GM12878 (cell line): ENCODE measurements around the gene ATAD3A. TPM values are rescaled to one million over a fixed set of nuclear protein-coding genes. Genes with fewer than 3 reads are reported as not detected.

Experiments
- KDM1A ChIP-seq: fragments of 200-600 bp; sonication (generic); IDR thresholded peaks from 2 replicates; pipeline ENCODE4 v1.6.1; 2016; ENCODE audit warnings: borderline replicate concordance
- MTA3 ChIP-seq: IDR thresholded peaks from 2 replicates; pipeline ENCODE4 v1.6.1; 2012; ENCODE audit warnings: low read length, inconsistent platforms, borderline replicate concordance
- NFXL1 ChIP-seq: fragments of 450-650 bp; IDR thresholded peaks from 2 replicates; pipeline ENCODE4 v1.6.1; 2017; ENCODE audit warnings: antibody characterized with exemption, mild to moderate bottlenecking, borderline replicate concordance
- PAX5 ChIP-seq: IDR thresholded peaks from 2 replicates; pipeline ENCODE4 v1.6.1; 2011; ENCODE audit warnings: low read depth, low read length, borderline replicate concordance
- POLR2A ChIP-seq: IDR thresholded peaks from 2 replicates; pipeline ENCODE4 v1.6.1; 2011; ENCODE audit warnings: low read depth, mild to moderate bottlenecking, low read length
- POLR2AphosphoS5 ChIP-seq: IDR thresholded peaks from 2 replicates; pipeline ENCODE4 v1.6.1; 2011; ENCODE audit warnings: mild to moderate bottlenecking, low read length, inconsistent platforms
- RB1 ChIP-seq: fragments of 450-650 bp; formaldehyde crosslinking; IDR thresholded peaks from 2 replicates; pipeline ENCODE4 v1.6.1; 2017; ENCODE audit warnings: mild to moderate bottlenecking, borderline replicate concordance
- TAF1 ChIP-seq: IDR thresholded peaks from 2 replicates; pipeline ENCODE4 v1.6.1; 2011; ENCODE audit warnings: mild to moderate bottlenecking, low read depth, low read length, borderline replicate concordance
- TCF7 ChIP-seq: IDR thresholded peaks from 2 replicates; pipeline ENCODE4 v1.6.1; 2014; ENCODE audit warnings: antibody characterized with exemption, borderline replicate concordance
- YBX1 ChIP-seq: fragments of 450-650 bp; IDR thresholded peaks from 2 replicates; pipeline ENCODE4 v1.6.1; 2016; ENCODE audit warnings: antibody characterized with exemption
- ZNF384 ChIP-seq: IDR thresholded peaks from 2 replicates; pipeline ENCODE4 v1.6.1; 2012; ENCODE audit warnings: low read depth, mild to moderate bottlenecking, low read length, improper control_type of control experiment, borderline replicate concordance
- polyA plus RNA-seq, 11 experiments: library from polyadenylated mRNA; depleted of rRNA in 4 of 11; unstranded in 6 of 11; stranded (reverse) in 5 of 11; fragments of >200 nt; fragmentation: Nextera tagmentation in 4 of 11; fragmentation: Illumina TruSeq in 1 of 11; extraction: Ambion mirVana in 4 of 11; extraction: Trizol in 1 of 11; gene quantifications; 1 replicate in 1 of 11; 2 replicates in 10 of 11; pipeline versions ENCODE4 v1.2.1 to v1.2.3, GENCODE V29; 2011 to 2016; ENCODE audit warnings: inconsistent platforms in 2 of 11, missing spikeins in 2 of 11, low read depth in 1 of 11
- total RNA-seq, 4 experiments: library from RNA; depleted of rRNA in 3 of 4; stranded (reverse); fragments of >200 nt in 3 of 4; fragmentation: Illumina TruSeq in 1 of 4; extraction: Trizol in 1 of 4; gene quantifications; 2 replicates each; pipeline versions ENCODE4 v1.2.1 to v1.2.3, GENCODE V29; 2013 to 2021
- TF ChIP-seq, protein P1 (sequence below): IDR thresholded peaks from 2 replicates; pipeline ENCODE4 v1.6.1; 2011; ENCODE audit warnings: borderline replicate concordance, low read depth, mild to moderate bottlenecking, moderate library complexity, mixed read lengths, low read length; ENCODE audit not compliant: insufficient read depth; ENCODE audit errors: extremely low read length
- TF ChIP-seq, protein P2 (sequence below): fragments of 450-650 bp; IDR thresholded peaks from 2 replicates; pipeline ENCODE4 v1.6.1; 2017; ENCODE audit warnings: antibody characterized with exemption, mild to moderate bottlenecking, moderate library complexity
- TF ChIP-seq, protein P3 (sequence below), 3 experiments: IDR thresholded peaks in 2 of 3; conservative IDR thresholded peaks in 1 of 3; 2 replicates each; pipeline ENCODE4 v1.5.1; 2011; ENCODE audit warnings: low read depth in 3 of 3, low read length in 3 of 3, mild to moderate bottlenecking in 3 of 3, control low read depth in 2 of 3, moderate library complexity in 2 of 3, inconsistent platforms in 1 of 3, mixed read lengths in 1 of 3; ENCODE audit not compliant: control insufficient read depth in 2 of 3, insufficient read depth in 1 of 3; ENCODE audit errors: extremely low read depth in 1 of 3

Gene ATAD3A
- total and polyA plus RNA-seq, 10 of the 15 experiments (the other 5 are each of a cell fraction or from before 2014, with no cell fraction given), result 0.05 to 93.5 (median 38.9) TPM

DNA sequence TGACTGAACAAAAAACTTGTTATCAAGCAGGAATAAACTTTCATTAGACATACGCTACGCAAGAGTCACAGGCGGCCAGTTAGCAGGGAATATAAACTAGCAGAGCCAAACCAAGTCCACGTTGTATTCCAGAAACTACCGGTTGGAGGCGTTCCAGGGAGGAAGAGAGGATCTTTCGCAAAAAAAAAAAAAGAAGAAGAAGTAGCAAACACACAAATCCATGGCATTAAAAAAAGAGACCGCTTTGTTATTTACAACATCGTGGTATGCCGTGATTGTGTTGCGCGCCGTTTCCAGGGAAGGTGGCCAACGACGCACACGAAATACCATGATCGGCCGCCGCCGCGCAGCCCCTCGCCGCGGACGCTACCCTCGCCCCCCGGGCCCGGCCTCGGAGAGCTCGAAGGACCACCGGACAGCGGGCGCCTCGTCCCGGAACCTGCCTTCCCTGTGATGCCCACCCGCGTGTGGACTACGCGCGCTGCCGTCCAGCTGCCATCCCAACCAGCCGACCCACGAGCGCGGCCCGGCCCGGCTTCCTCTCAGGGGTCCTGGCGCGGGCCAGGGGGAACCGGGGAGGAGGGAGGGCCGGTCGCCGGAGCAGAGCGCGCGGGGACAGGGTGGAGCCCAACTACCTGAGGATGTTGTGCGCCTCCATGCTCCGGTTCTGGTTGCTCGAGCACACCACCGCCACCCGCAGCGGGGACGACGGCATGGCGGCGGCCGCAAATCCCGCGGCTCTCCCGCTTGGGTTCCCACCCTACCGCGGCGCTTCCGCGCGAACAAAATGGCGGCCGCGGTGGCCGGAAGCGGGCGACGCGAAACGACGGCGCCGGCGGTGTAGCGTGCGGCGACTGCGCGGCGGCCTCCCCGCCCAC lies 62.1 kb downstream of the ATAD3A start (continued):
- TF ChIP-seq, protein P1, sequence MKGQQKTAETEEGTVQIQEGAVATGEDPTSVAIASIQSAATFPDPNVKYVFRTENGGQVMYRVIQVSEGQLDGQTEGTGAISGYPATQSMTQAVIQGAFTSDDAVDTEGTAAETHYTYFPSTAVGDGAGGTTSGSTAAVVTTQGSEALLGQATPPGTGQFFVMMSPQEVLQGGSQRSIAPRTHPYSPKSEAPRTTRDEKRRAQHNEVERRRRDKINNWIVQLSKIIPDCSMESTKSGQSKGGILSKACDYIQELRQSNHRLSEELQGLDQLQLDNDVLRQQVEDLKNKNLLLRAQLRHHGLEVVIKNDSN, result no peak
- TF ChIP-seq POLR2AphosphoS5 (peak; percentile 55; the same call in 1 of the 2 replicates), NFXL1 (no peak), ZNF384 (peak; percentile 63), TCF7 (no peak), YBX1 (no peak), MTA3 (no peak), TAF1 (no peak), PAX5 (peak; percentile 32; the same call in 1 of the 2 replicates), KDM1A (no peak), RB1 (no peak), POLR2A (peak; percentile 79)
- TF ChIP-seq, protein P2, sequence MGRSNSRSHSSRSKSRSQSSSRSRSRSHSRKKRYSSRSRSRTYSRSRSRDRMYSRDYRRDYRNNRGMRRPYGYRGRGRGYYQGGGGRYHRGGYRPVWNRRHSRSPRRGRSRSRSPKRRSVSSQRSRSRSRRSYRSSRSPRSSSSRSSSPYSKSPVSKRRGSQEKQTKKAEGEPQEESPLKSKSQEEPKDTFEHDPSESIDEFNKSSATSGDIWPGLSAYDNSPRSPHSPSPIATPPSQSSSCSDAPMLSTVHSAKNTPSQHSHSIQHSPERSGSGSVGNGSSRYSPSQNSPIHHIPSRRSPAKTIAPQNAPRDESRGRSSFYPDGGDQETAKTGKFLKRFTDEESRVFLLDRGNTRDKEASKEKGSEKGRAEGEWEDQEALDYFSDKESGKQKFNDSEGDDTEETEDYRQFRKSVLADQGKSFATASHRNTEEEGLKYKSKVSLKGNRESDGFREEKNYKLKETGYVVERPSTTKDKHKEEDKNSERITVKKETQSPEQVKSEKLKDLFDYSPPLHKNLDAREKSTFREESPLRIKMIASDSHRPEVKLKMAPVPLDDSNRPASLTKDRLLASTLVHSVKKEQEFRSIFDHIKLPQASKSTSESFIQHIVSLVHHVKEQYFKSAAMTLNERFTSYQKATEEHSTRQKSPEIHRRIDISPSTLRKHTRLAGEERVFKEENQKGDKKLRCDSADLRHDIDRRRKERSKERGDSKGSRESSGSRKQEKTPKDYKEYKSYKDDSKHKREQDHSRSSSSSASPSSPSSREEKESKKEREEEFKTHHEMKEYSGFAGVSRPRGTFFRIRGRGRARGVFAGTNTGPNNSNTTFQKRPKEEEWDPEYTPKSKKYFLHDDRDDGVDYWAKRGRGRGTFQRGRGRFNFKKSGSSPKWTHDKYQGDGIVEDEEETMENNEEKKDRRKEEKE, result 0 out of 2 replicates have a peak, but pooled peaks have one; percentile 34
- TF ChIP-seq, protein P3, sequence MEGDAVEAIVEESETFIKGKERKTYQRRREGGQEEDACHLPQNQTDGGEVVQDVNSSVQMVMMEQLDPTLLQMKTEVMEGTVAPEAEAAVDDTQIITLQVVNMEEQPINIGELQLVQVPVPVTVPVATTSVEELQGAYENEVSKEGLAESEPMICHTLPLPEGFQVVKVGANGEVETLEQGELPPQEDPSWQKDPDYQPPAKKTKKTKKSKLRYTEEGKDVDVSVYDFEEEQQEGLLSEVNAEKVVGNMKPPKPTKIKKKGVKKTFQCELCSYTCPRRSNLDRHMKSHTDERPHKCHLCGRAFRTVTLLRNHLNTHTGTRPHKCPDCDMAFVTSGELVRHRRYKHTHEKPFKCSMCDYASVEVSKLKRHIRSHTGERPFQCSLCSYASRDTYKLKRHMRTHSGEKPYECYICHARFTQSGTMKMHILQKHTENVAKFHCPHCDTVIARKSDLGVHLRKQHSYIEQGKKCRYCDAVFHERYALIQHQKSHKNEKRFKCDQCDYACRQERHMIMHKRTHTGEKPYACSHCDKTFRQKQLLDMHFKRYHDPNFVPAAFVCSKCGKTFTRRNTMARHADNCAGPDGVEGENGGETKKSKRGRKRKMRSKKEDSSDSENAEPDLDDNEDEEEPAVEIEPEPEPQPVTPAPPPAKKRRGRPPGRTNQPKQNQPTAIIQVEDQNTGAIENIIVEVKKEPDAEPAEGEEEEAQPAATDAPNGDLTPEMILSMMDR (IDR thresholded peaks at IDR 0.05 in 2 of 3, conservative IDR thresholded peaks at IDR 0.05 in 1 of 3; ENCODE audit: control insufficient read depth in 2 of 3, extremely low read depth in 1 of 3, insufficient read depth in 1 of 3, low read depth in 3 of 3, low read length in 3 of 3), result peak in 1 of 3 experiments; percentile 8; a peak in 1 of 6 replicates
